Measurements from ENCODE around the gene ZBTB7C. TPM values are rescaled to one million over a fixed set of nuclear protein-coding genes. Genes with fewer than 3 reads are reported as not detected.

The ZBTB7C gene
- total and polyA plus RNA-seq, 2 of the 8 experiments (the other 6 are each of a cell fraction or from before 2014, with no cell fraction given), result 0.15 to 0.45 TPM

DNA sequence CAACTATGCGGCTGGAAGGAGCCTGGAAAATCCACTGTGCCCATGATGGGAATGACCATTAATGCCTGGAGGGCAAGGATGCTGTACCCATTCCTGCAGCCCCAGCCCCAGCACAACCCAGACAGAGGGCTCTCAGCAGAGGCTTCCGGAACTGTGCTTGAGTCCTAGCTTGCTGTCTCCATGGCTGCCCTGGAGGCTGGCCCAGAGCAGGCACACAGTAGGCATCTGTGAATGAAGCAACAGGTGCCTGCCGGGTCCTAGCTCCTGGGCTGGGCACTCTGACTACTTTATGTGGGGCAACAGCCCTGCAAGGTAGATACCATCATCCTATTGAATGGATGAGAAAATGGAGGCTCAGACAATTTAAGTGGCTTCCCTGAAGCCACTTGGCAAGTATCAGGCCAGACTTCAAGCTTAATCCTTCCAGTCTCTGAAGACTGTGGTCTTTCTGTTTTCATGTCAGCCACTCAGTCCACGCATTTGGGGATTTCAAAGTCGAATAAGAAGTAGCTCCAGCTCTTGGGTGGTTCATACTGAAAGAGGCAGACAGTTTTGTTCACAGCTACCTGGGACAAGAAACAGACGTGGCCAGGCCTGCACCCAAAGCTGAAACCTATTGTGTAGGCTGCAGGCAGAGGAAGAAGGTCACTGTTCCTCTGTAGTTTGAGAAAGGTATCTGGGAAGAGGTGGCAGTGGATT is 237.5 kb downstream of the ZBTB7C start (continued):
- TF ChIP-seq SAP30 (IDR thresholded peaks at IDR 0.05; ENCODE audit: insufficient read depth, insufficient replicate concordance, low read length) (no peak), EGR1 (IDR thresholded peaks at IDR 0.05; ENCODE audit: borderline replicate concordance, low read depth, low read length) (no peak)
